GM18951 (cell line): ENCODE measurements around the gene PER1.

Experiments used
- POLR2A ChIP-seq: IDR thresholded peaks from 4 replicates; pipeline ENCODE4 v1.6.1; 2011; ENCODE audit warnings: mild to moderate bottlenecking; ENCODE audit not compliant: insufficient read length, insufficient read depth; ENCODE audit errors: extremely low read depth
- in situ Hi-C: fragments of 300-500 bp; cut with MboI; formaldehyde crosslinking; loops from one replicate; pipeline ENCODE4 v1.12.0; 2022; ENCODE audit warnings: low sequenced_read_pairs, mixed read lengths, inconsistent platforms; ENCODE audit not compliant: unreplicated experiment

Gene PER1

DNA sequence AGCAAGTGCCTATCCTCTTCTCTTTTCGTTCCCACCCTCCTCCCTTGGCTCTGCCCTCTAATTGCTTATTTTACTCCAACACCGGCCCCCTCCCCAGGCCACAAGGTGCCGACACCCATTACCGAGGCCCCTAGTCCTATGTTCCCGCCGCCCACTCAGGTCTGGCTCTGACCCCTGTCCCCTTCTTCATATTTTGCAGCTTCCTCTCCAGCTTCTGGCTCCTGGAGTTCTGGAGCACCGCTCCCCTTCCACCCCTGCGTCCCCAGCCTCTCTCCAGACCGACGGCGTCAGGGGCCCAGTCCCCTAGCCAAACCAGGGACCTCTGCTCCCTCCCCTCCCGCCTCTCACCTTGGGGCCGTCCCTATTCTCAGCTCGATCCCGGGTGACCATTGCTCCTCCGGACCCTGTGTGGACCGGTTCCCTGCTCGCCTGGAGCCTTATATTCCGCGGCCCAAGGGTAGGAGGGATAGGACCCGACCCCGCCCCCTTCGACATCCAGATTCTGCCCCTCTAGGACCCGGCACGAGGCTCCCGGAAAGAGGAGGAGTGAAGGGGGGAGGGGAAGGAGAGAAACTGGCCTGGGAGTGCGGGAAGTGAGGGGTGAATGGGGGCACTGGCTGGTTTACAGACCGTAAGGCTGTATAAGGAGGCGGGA is 28.4 kb downstream of the PER1 start, which contains the start of gene HES7:
HES7 (minus strand) TSS at position 412 of the 655 bp plus-strand sequence; CDS start at position 390, 22 bp downstream.
- in situ Hi-C loops = no loop called here

GRCh38 chr17:8122924-8123694 is 29.1 kb downstream of the PER1 start:
- TF ChIP-seq POLR2A = no peak
- in situ Hi-C loops = no loop called here

More for the DNA sequence above, 28.4 kb downstream of the PER1 start, which contains the start of gene HES7:
- no peak for TF ChIP-seq POLR2A

- TF ChIP-seq POLR2A = no peak
- in situ Hi-C loops = no loop called here
Measured at GRCh38 chr17:8122422-8122923, 29.7 kb downstream of the PER1 start.

DNA sequence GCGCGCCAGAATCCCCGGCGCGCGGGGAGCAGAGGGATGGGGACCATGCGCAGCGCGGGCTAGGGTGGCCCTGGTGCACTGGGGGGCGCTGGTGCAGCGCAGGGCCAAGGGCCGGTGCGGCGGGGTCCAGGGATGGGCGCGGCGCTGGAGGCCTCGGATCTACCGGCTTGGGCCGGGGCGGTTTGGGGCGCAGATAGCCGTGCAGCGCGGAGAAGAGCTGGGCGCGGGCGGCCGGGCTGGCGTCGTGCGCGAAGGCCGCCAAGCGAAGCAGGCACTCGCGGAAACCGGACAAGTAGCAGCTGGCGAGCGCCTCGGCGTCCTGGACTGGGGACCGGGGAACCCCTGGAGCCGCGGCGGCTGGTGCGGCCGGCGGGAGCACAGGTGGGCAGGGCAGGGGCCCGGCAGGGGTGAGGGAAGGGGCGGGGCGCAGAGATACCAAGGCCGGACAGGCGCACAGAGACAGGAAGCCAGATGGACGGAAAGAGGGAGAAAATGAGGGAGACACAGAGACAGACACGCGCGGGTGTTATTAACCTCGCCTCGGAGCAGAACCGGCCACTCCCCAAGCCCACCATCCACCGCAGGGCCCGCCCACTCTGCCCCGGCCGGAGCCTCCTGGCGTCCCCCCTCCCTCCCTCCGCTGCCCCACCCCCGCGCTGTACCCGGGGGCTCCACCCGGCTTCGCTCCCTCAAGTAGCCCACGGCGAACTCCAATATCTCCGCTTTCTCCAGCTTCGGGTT is 30.4 kb downstream of the PER1 start:
- in situ Hi-C loops = no loop called here
- no peak for TF ChIP-seq POLR2A

DNA sequence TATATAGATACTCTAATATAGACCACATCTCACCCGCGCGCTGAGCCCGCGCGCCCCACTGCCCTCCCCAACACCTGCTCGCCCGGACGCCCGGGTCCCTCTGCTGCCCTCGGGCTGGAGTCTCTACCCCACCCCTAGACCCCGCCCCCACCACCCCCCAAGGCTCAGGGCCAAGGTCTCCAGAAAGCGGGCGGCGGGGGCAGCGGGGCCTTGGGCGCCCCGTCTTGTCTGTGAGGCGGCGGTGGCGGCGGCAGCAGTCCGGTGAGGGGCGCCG is 30.9 kb downstream of the PER1 start:
- no peak for TF ChIP-seq POLR2A
- in situ Hi-C loops = no loop called here

GRCh38 chr17:8120520-8121406 is 31.4 kb downstream of the PER1 start:
- no peak for TF ChIP-seq POLR2A
- in situ Hi-C loops = no loop called here

- in situ Hi-C loops = loop anchor here (10.0 kb wide), 1 partner anchor 55 kb away; no protein-coding TSS in a partner anchor
- no peak for TF ChIP-seq POLR2A
Measured at GRCh38 chr17:8119581-8120519, 32.4 kb downstream of the PER1 start.

DNA sequence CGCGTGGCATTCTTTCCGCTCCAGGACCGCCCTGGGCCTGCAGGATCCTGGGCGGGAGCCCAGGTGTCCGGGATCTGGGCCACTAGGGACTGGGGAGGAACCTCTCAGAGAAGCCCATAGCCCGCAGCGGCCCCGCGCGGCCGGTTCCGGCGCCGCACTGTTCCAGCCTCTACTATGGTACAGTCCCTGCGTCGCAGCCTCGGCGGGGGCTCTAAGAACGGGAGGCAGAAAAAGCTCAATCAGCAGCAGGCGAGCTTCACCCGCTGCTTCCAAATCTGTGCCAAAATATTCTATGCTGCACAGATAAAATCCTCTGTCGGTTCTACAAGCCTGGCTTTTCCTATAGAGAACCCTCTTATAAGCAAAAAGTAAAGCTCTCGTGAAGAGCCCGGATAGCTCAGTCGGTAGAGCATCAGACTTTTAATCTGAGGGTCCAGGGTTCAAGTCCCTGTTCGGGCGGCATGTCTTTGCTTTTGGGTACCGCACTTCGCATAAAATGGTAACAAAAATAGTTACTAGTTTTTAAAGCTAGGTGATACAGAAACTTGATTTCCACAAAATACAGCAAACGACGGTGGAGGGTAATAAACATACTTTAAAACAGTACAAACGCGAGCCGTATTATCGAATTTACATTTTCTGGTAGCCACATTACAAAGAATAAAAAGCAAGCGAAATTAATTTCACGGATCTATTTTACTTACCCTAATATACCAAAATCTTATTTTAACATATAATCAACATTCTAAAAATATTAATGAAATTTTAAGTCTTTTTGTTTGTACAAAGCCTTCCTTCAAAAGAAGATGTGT is 33.2 kb downstream of the PER1 start:
- in situ Hi-C loops = loop anchor here (10.0 kb wide), 1 partner anchor 54 kb away; no protein-coding TSS in a partner anchor
- no peak for TF ChIP-seq POLR2A

DNA sequence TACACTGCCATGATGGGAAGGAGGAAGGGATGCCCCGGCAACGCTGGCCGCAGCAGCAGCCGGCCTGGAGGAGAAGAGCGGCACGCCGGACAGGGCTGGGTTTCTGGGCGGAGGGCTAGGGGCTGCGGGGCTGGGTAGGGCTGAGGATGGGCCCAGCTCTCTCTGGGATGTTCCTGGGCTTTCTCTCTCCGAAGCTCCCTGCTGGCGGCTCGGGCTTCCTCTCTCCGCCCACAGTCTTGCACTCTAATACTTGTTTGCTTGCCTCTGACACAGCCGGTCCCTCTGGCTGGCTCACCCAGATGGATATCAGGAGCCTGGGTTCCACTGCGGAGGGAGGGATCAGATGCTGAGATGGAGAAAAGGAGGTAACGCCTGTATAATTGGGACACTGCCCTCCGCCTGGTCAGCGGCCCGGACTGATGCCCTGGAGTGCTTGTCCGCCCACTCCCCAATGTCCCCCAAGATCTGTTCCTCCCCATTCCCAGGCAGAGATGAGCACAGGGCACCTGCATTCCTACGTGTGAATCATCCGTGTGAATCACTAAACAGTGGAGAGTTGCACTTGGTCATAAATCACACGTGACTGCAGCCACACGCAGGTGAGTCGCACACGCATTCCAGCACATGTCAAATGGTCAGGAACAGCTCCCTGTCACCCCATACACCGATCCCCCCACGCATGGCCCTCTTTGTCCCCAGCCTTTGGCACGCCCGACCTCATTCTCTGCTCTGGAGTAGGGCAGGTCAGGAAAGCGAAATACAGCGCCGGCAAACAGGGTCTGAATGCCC is 34.0 kb downstream of the PER1 start, which contains the start of gene ALOXE3:
ALOXE3 (minus strand) TSS at position 535 of the 789 bp plus-strand sequence; CDS start at position 11, 524 bp downstream.
- in situ Hi-C loops = loop anchor here (10.0 kb wide), 1 partner anchor 53 kb away; no protein-coding TSS in a partner anchor

GRCh38 chr17:8117367-8117979 is 34.7 kb downstream of the PER1 start:
- in situ Hi-C loops = loop anchor here (10.0 kb wide), 1 partner anchor 53 kb away; no protein-coding TSS in a partner anchor
- TF ChIP-seq POLR2A = no peak

More for the DNA sequence above, 34.0 kb downstream of the PER1 start, which contains the start of gene ALOXE3:
- TF ChIP-seq POLR2A = no peak
